Progenitor cell of endocrine pancreas (in vitro differentiated cells): ENCODE measurements around the gene EFNB2. TPM values are rescaled to one million over a fixed set of nuclear protein-coding genes. Genes with fewer than 3 reads are reported as not detected.

Experiments used
- DNase-seq: peaks from one replicate; pipeline ENCODE4 v3.0.0; 2021; ENCODE audit warnings: low spot score; ENCODE audit not compliant: unreplicated experiment
- H3K27ac Mint-ChIP-seq: 2 replicates; pipeline ENCODE4 v1.8.0; 2021; ENCODE audit warnings: mild to moderate bottlenecking, moderate library complexity, mixed read lengths
- H3K27me3 Mint-ChIP-seq: 2 replicates; pipeline ENCODE4 v1.8.0; 2021; ENCODE audit warnings: mixed read lengths
- H3K36me3 Mint-ChIP-seq: 2 replicates; pipeline ENCODE4 v1.8.0; 2022; ENCODE audit warnings: mixed read lengths; ENCODE audit not compliant: insufficient read depth
- H3K4me1 Mint-ChIP-seq: 2 replicates; pipeline ENCODE4 v1.8.0; 2021; ENCODE audit warnings: low read depth, mixed read lengths
- H3K4me3 Mint-ChIP-seq: 2 replicates; pipeline ENCODE4 v1.8.0; 2021; ENCODE audit warnings: low read depth, mild to moderate bottlenecking, moderate library complexity, mixed read lengths
- H3K9me3 Mint-ChIP-seq: 2 replicates; pipeline ENCODE4 v1.8.0; 2021; ENCODE audit warnings: low read depth, mixed read lengths
- total RNA-seq: library from RNA; stranded (reverse); gene quantifications from 2 replicates; pipeline ENCODE4 v1.2.1, GENCODE V29; 2021
- TF ChIP-seq, protein P1 (sequence below): fragments of 200-600 bp; sonication (generic); IDR thresholded peaks from one replicate; pipeline ENCODE4 v1.5.0; 2021; ENCODE audit warnings: antibody characterized with exemption, mild to moderate bottlenecking; ENCODE audit not compliant: unreplicated experiment

Gene EFNB2
- total RNA-seq, 1 donor from 2014 or later: 44.2 TPM

DNA sequence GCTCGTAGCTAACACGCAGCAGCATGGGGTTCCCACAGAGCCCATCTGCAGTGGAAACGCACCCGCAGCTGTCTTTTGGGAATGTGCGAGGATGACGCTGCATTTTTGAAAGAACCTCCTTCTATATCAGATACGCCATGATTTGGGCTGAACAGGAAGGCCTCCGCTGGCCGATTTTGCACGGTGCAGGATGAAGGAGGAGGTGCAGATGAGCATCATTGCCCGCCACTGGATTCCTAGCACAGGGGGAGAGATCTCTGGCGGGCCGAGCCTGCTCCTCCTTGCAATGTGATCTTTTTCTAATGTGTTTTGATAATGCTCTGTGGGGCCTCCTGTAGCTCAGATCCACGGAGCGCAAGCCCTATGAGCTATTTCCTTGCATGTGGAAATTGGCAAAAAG lies 55.5 kb downstream of the EFNB2 start:
- H3K27ac Mint-ChIP-seq: no peak overlapping the region
- no peak for DNase-seq
- no peak overlapping the region for H3K4me3 Mint-ChIP-seq
- no peaks in the 10 kb centered on the region for H3K27me3 Mint-ChIP-seq
- no peaks in the 10 kb centered on the region for H3K36me3 Mint-ChIP-seq
- peaks cover 21% of the 10 kb centered on the region for H3K4me1 Mint-ChIP-seq
- H3K9me3 Mint-ChIP-seq: no peaks in the 10 kb centered on the region
- TF ChIP-seq, protein P1, sequence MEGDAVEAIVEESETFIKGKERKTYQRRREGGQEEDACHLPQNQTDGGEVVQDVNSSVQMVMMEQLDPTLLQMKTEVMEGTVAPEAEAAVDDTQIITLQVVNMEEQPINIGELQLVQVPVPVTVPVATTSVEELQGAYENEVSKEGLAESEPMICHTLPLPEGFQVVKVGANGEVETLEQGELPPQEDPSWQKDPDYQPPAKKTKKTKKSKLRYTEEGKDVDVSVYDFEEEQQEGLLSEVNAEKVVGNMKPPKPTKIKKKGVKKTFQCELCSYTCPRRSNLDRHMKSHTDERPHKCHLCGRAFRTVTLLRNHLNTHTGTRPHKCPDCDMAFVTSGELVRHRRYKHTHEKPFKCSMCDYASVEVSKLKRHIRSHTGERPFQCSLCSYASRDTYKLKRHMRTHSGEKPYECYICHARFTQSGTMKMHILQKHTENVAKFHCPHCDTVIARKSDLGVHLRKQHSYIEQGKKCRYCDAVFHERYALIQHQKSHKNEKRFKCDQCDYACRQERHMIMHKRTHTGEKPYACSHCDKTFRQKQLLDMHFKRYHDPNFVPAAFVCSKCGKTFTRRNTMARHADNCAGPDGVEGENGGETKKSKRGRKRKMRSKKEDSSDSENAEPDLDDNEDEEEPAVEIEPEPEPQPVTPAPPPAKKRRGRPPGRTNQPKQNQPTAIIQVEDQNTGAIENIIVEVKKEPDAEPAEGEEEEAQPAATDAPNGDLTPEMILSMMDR: no peak

- H3K4me1 Mint-ChIP-seq: peaks cover 24% of the 10 kb centered on the region
- no peaks in the 10 kb centered on the region for H3K9me3 Mint-ChIP-seq
- H3K27ac Mint-ChIP-seq: no peak overlapping the region
- H3K4me3 Mint-ChIP-seq: no peak overlapping the region
- H3K36me3 Mint-ChIP-seq: no peaks in the 10 kb centered on the region
- DNase-seq: no peak
- TF ChIP-seq, protein P1: no peak
- H3K27me3 Mint-ChIP-seq: no peaks in the 10 kb centered on the region
Observed at GRCh38 chr13:106478116-106478515, 57.3 kb downstream of the EFNB2 start.

DNA sequence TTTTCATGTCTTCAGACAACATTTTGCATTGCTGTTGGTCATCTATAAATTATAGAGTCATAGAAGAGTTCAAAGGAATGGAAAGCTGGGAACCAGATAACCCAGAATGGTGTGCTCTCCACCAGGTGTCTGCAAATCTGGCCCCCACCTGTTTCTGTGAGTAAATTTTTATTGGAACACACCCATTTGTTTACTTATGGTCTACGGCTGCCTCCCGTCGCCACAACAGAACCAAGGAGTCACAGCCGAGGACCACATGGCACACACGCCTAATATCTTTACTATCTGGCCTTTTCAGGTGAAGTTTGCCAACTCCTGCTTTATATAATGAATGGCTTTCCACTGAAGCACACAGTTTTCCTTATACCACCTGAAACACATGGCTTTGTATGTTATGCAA lies 58.2 kb downstream of the EFNB2 start:
- DNase-seq: no peak
- H3K36me3 Mint-ChIP-seq: no peaks in the 10 kb centered on the region
- peaks cover 30% of the 10 kb centered on the region for H3K4me1 Mint-ChIP-seq
- H3K9me3 Mint-ChIP-seq: no peaks in the 10 kb centered on the region
- no peak overlapping the region for H3K4me3 Mint-ChIP-seq
- peaks cover 4% of the 10 kb centered on the region for H3K27me3 Mint-ChIP-seq
- H3K27ac Mint-ChIP-seq: no peak overlapping the region
- TF ChIP-seq, protein P1: no peak

DNA sequence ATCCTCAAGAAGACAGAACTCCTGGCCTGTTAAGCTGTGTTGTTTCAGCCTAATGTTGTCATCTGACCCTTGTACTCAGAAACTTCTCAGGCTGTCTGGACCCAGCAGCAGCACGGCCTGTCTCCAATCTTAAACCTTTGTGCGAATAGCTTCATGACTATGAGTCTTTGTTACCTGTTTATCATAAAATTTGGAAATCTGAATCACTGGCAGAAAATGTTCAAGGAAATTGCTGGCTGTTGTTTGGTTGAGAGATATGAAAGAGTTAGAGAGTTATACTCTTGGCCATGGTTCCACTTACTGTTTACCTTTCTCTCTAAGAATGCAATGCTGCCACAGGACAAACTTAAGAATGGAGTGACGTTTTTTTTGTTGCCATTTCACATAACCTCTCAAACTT lies 59.6 kb downstream of the EFNB2 start:
- Mint-ChIP-seq H3K36me3 (no peaks in the 10 kb centered on the region), H3K27ac (peak overlapping the region; percentile 15)
- TF ChIP-seq, protein P1: no peak

GRCh38 chr13:106474912-106475311 lies 60.5 kb downstream of the EFNB2 start:
- Mint-ChIP-seq H3K27me3 (peaks cover 13% of the 10 kb centered on the region), H3K4me3 (no peak overlapping the region), H3K9me3 (no peaks in the 10 kb centered on the region), H3K36me3 (no peaks in the 10 kb centered on the region), H3K27ac (peak overlapping the region; percentile 40), H3K4me1 (peaks cover 24% of the 10 kb centered on the region)
- TF ChIP-seq, protein P1: no peak
- no peak for DNase-seq

More for the DNA sequence above, 59.6 kb downstream of the EFNB2 start:
- Mint-ChIP-seq H3K4me1 (peaks cover 32% of the 10 kb centered on the region), H3K4me3 (no peak overlapping the region), H3K27me3 (peaks cover 10% of the 10 kb centered on the region), H3K9me3 (no peaks in the 10 kb centered on the region)
- DNase-seq: no peak
